ENCODE results near the gene C9orf50.

DNA sequence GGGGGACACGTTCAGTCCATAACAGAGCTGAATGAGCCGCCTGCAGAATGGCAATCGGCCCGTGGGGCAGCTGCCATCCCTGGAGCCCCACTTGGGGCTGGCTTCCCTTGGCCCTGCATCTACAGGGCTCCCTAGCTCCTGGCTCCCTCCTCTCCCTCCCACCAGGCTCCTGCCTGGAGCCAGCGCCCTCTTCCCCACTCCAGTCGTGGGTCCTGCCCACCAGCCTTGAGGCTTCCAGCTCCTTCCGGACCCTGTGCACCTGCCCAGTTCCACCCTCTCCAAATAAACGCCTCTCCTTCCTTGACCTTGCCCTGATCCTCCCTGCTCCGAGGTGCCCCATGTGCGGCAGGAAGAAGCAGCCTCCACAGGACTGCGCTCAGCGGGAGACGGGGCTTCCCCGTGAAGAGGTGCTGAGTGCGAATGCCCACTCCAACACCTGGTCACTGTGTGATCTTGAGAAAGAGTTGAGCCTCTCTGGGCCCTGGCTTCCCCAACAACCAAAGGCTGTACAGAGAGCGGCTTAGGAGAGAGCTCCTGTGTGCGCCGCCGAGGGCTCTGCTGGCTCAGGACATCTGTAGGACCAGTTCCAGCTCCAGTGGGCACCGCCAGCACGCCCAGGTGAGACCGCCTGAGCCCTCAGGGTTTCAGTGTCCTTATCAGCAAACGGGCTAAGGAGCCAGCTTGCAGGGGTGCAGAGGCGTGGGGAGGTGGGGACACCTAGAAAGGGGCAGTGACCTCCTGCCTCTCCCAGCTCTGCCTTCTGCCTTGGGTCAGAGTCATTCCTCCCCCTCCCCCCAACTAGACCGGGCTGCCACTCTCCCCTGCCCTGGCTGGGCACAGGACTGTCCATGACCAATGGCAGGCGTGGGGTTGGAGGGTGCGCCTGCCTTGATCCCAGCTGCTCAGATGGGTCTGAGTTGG lies 12.1 kb downstream of the C9orf50 start:
- TF ChIP-seq EP300 (conservative IDR thresholded peaks at IDR 0.05; ENCODE audit: poor library complexity, severe bottlenecking) (no peak), EZH2 (IDR thresholded peaks at IDR 0.05; ENCODE audit: borderline replicate concordance, insufficient read depth, low read length, poor library complexity, severe bottlenecking) (no peak), POLR2AphosphoS5 (IDR thresholded peaks at IDR 0.05) (no peak), MXI1 (conservative IDR thresholded peaks at IDR 0.05; ENCODE audit: poor library complexity, severe bottlenecking) (no peak), RAD21 (conservative IDR thresholded peaks at IDR 0.05) (no peak), TAF1 (IDR thresholded peaks at IDR 0.05; ENCODE audit: low read depth) (no peak), SMC3 (conservative IDR thresholded peaks at IDR 0.05; ENCODE audit: poor library complexity) (no peak)
- TF ChIP-seq, protein P1, sequence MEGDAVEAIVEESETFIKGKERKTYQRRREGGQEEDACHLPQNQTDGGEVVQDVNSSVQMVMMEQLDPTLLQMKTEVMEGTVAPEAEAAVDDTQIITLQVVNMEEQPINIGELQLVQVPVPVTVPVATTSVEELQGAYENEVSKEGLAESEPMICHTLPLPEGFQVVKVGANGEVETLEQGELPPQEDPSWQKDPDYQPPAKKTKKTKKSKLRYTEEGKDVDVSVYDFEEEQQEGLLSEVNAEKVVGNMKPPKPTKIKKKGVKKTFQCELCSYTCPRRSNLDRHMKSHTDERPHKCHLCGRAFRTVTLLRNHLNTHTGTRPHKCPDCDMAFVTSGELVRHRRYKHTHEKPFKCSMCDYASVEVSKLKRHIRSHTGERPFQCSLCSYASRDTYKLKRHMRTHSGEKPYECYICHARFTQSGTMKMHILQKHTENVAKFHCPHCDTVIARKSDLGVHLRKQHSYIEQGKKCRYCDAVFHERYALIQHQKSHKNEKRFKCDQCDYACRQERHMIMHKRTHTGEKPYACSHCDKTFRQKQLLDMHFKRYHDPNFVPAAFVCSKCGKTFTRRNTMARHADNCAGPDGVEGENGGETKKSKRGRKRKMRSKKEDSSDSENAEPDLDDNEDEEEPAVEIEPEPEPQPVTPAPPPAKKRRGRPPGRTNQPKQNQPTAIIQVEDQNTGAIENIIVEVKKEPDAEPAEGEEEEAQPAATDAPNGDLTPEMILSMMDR (IDR thresholded peaks at IDR 0.05; ENCODE audit: poor library complexity, severe bottlenecking): no peak

Data from neural cell (in vitro differentiated cells).